Type B pancreatic cell (in vitro differentiated cells): ENCODE results near the gene CCDC200. TPM values are rescaled to one million over a fixed set of nuclear protein-coding genes. Genes with fewer than 3 reads are reported as not detected.
A peak's percentile ranks its signal among the peaks of the same experiment; 100 is the strongest.

Experiments used
- DNase-seq: peaks from one replicate; pipeline ENCODE4 v3.0.0; 2021; ENCODE audit warnings: mixed read lengths; ENCODE audit not compliant: unreplicated experiment; ENCODE audit errors: extremely low spot score
- H3K27ac Mint-ChIP-seq: 2 replicates; pipeline ENCODE4 v1.8.0; 2021; ENCODE audit warnings: mild to moderate bottlenecking, mixed read lengths
- H3K27me3 Mint-ChIP-seq: 2 replicates; pipeline ENCODE4 v1.8.0; 2021; ENCODE audit warnings: mixed read lengths
- H3K36me3 Mint-ChIP-seq: 2 replicates; pipeline ENCODE4 v1.8.0; 2021; ENCODE audit warnings: mixed read lengths
- H3K4me1 Mint-ChIP-seq: one replicate; pipeline ENCODE4 v1.8.0; 2021; ENCODE audit warnings: mixed read lengths; ENCODE audit not compliant: unreplicated experiment
- H3K4me3 Mint-ChIP-seq: 2 replicates; pipeline ENCODE4 v1.8.0; 2021; ENCODE audit warnings: mild to moderate bottlenecking, mixed read lengths
- H3K9me3 Mint-ChIP-seq: 2 replicates; pipeline ENCODE4 v1.8.0; 2021; ENCODE audit warnings: mixed read lengths
- total RNA-seq: library from RNA; stranded (reverse); gene quantifications from 2 replicates; pipeline ENCODE4 v1.2.1, GENCODE V29; 2021; ENCODE audit warnings: low replicate concordance
- TF ChIP-seq, protein P1 (sequence below): fragments of 200-600 bp; sonication (generic); conservative IDR thresholded peaks from 2 replicates; pipeline ENCODE4 v1.5.0; 2021; ENCODE audit warnings: antibody characterized with exemption, mild to moderate bottlenecking

Gene CCDC200
- total RNA-seq, 1 donor from 2014 or later, result not detected

- peak; percentile 13 for DNase-seq
- Mint-ChIP-seq H3K27ac (no peak overlapping the region), H3K4me3 (no peak overlapping the region), H3K4me1 (no peaks in the 10 kb centered on the region), H3K27me3 (no peaks in the 10 kb centered on the region), H3K36me3 (no peaks in the 10 kb centered on the region), H3K9me3 (no peaks in the 10 kb centered on the region)
- TF ChIP-seq, protein P1, sequence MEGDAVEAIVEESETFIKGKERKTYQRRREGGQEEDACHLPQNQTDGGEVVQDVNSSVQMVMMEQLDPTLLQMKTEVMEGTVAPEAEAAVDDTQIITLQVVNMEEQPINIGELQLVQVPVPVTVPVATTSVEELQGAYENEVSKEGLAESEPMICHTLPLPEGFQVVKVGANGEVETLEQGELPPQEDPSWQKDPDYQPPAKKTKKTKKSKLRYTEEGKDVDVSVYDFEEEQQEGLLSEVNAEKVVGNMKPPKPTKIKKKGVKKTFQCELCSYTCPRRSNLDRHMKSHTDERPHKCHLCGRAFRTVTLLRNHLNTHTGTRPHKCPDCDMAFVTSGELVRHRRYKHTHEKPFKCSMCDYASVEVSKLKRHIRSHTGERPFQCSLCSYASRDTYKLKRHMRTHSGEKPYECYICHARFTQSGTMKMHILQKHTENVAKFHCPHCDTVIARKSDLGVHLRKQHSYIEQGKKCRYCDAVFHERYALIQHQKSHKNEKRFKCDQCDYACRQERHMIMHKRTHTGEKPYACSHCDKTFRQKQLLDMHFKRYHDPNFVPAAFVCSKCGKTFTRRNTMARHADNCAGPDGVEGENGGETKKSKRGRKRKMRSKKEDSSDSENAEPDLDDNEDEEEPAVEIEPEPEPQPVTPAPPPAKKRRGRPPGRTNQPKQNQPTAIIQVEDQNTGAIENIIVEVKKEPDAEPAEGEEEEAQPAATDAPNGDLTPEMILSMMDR, result no peak
Measured at GRCh38 chr17:43226393-43226792, 2.0 kb downstream of the CCDC200 start.

DNA sequence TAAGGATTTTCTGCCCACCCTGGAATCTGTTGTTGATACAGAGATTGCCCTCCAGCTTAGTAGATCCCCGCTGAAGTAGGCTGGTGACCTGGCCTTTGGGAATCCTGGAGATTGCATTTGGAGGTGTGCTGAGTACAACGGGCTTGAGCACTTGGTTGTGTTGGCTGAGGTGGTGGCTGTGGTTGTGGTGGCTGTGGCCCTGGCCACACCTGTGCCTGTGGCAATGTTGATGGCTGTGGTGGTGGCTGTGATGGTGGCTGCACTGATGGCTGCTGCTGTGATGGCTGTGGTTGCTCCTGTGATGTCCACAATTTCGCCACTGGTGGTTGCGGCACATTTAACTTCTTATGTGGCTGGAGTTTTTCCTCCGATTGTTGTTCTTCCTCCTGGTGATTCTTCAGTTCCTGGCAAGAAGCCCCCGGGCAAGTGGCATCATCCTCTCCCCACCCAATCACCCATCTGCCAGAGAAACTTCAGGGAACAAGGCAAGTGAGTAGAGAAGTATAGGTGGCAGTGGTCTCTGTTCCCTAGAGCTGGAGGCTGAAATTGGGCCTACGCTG, 4.2 kb downstream of the CCDC200 start:
- peak; percentile 29 for DNase-seq
- Mint-ChIP-seq H3K9me3 (no peaks in the 10 kb centered on the region), H3K36me3 (no peaks in the 10 kb centered on the region), H3K27ac (no peak overlapping the region), H3K4me3 (no peak overlapping the region), H3K4me1 (no peaks in the 10 kb centered on the region), H3K27me3 (no peaks in the 10 kb centered on the region)
- TF ChIP-seq, protein P1, result no peak

- TF ChIP-seq, protein P1, result no peak
- H3K36me3 Mint-ChIP-seq, result no peaks in the 10 kb centered on the region
- no peaks in the 10 kb centered on the region for H3K9me3 Mint-ChIP-seq
Measured at GRCh38 chr17:43220511-43221125, 7.8 kb downstream of the CCDC200 start.

DNA sequence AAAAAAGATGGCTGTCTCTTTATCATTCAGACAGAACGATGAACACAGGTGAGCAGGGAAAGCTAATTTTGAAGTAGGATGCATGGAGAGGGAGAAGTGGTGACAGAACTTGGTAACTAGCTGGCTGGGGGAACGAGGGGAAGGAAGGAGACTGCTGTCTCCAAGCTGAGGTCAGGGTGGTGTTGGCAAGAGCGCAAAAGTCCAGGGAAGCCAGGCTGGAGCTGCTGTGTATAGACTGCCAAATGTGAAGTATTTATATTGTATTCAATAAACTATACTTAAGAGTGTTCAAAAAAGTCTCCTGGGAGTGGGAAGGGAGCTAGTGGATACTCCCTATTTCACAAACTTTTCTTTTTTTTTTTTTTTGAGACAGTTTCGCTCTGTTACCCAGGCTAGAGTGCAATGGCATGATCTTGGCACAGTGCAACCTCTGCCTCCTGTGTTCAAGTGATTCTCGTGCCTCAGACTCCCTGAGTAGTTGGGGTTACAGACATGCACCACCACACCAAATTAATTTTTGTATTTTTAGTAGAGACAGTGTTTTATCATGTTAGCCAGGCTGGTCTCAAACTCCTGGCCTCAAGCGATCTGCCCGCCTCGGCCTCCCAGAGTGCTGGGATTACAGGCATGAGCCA, 8.6 kb downstream of the CCDC200 start:
- no peak overlapping the region for H3K27ac Mint-ChIP-seq
- no peaks in the 10 kb centered on the region for H3K27me3 Mint-ChIP-seq
- no peaks in the 10 kb centered on the region for H3K36me3 Mint-ChIP-seq
- peak; percentile 37 for DNase-seq
- no peaks in the 10 kb centered on the region for H3K9me3 Mint-ChIP-seq
- TF ChIP-seq, protein P1, result no peak
- H3K4me1 Mint-ChIP-seq, result peaks cover 6% of the 10 kb centered on the region
- H3K4me3 Mint-ChIP-seq, result no peak overlapping the region

More at GRCh38 chr17:43220511-43221125, 7.8 kb downstream of the CCDC200 start:
- H3K4me3 Mint-ChIP-seq, result no peak overlapping the region
- DNase-seq, result peak; percentile 36
- H3K27me3 Mint-ChIP-seq, result no peaks in the 10 kb centered on the region
- H3K27ac Mint-ChIP-seq, result no peak overlapping the region
- H3K4me1 Mint-ChIP-seq, result peaks cover 6% of the 10 kb centered on the region

- H3K4me1 Mint-ChIP-seq, result peaks cover 6% of the 10 kb centered on the region
- H3K9me3 Mint-ChIP-seq, result no peaks in the 10 kb centered on the region
- DNase-seq, result peak; percentile 13
- H3K4me3 Mint-ChIP-seq, result no peak overlapping the region
- no peaks in the 10 kb centered on the region for H3K36me3 Mint-ChIP-seq
- no peak overlapping the region for H3K27ac Mint-ChIP-seq
- H3K27me3 Mint-ChIP-seq, result no peaks in the 10 kb centered on the region
- TF ChIP-seq, protein P1, result no peak
Measured at GRCh38 chr17:43219001-43219400, 9.4 kb downstream of the CCDC200 start.
